Left ventricle myocardium inferior (tissue), 1 donor: ENCODE measurements around the gene GRB10. TPM values are rescaled to one million over a fixed set of nuclear protein-coding genes. Genes with fewer than 3 reads are reported as not detected.

Experiments
- DNase-seq: peaks from one replicate; pipeline ENCODE4 v3.0.0-alpha.2; 2020
- H3K27ac ChIP-seq: fragments of 200-600 bp; replicated peaks from 2 replicates; pipeline ENCODE4 v1.8.0; 2021
- H3K27me3 ChIP-seq: fragments of 200-600 bp; 2 replicates; pipeline ENCODE4 v1.8.0; 2021; ENCODE audit warnings: low read depth
- H3K36me3 ChIP-seq: fragments of 200-600 bp; 2 replicates; pipeline ENCODE4 v1.8.0; 2021
- H3K4me1 ChIP-seq: fragments of 200-600 bp; 2 replicates; pipeline ENCODE4 v1.8.0; 2021
- H3K4me3 ChIP-seq: fragments of 200-600 bp; 2 replicates; pipeline ENCODE4 v1.8.0; 2021; ENCODE audit warnings: mild to moderate bottlenecking, moderate library complexity
- H3K9me3 ChIP-seq: fragments of 200-600 bp; replicated peaks from 2 replicates; pipeline ENCODE4 v1.8.0; 2021
- CTCF ChIP-seq: fragments of 200-600 bp; IDR thresholded peaks from 2 replicates; pipeline ENCODE4 v1.8.0; 2021; ENCODE audit warnings: antibody characterized with exemption, mild to moderate bottlenecking, borderline replicate concordance
- intact Hi-C: fragments of 100-400 bp; cut with micrococcal nuclease; formaldehyde crosslinking; loops from one replicate; pipeline ENCODE4 v1.11.0; 2022
- total RNA-seq: library from RNA; stranded (reverse); fragmentation: NEBNext Ultra II Directional; extraction: Animal tissue kit (Norgen Biotek cat#: 25700); gene quantifications from one replicate; pipeline ENCODE4 v1.2.1, GENCODE V29; 2021
- donor health status: DM: no; HTN: yes; CAD: no; lungs with severe emphysema.

The GRB10 gene
- total RNA-seq, 1 donor from 2014 or later, result 40.6 TPM

- Histone ChIP-seq H3K36me3 (peaks cover 15% of the 10 kb centered on the region), H3K27ac (no peak overlapping the region), H3K4me1 (peaks cover 66% of the 10 kb centered on the region), H3K4me3 (no peak overlapping the region), H3K27me3 (no peaks in the 10 kb centered on the region), H3K9me3 (no peaks in the 10 kb centered on the region)
- intact Hi-C loops, result loop anchor here (10.0 kb wide), 2 partner anchors 59 to 199 kb away; no protein-coding TSS in a partner anchor
- no peak for DNase-seq
- no peak for TF ChIP-seq CTCF
Measured at GRCh38 chr7:50674299-50674698, 108.4 kb downstream of the GRB10 start.

- H3K36me3 ChIP-seq, result peaks cover 15% of the 10 kb centered on the region
- H3K4me3 ChIP-seq, result no peak overlapping the region
- DNase-seq, result no peak
- intact Hi-C loops, result loop anchor here (10.0 kb wide), 2 partner anchors 58 to 198 kb away; no protein-coding TSS in a partner anchor
- TF ChIP-seq CTCF, result no peak
- no peaks in the 10 kb centered on the region for H3K27me3 ChIP-seq
- H3K4me1 ChIP-seq, result peaks cover 66% of the 10 kb centered on the region
- H3K9me3 ChIP-seq, result no peaks in the 10 kb centered on the region
- H3K27ac ChIP-seq, result no peak overlapping the region
Measured at GRCh38 chr7:50673096-50673495, 109.6 kb downstream of the GRB10 start.

- Histone ChIP-seq H3K4me3 (no peak overlapping the region), H3K27ac (peak overlapping the region; percentile 6), H3K36me3 (peaks cover 15% of the 10 kb centered on the region), H3K9me3 (no peaks in the 10 kb centered on the region), H3K4me1 (peaks cover 66% of the 10 kb centered on the region), H3K27me3 (no peaks in the 10 kb centered on the region)
- intact Hi-C loops, result loop anchor here (10.0 kb wide), 2 partner anchors 57 to 197 kb away; no protein-coding TSS in a partner anchor
- no peak for TF ChIP-seq CTCF
- no peak for DNase-seq
Measured at GRCh38 chr7:50672045-50672444, 110.7 kb downstream of the GRB10 start.

GRCh38 chr7:50671386-50671785 is 111.3 kb downstream of the GRB10 start:
- no peak for TF ChIP-seq CTCF
- H3K27ac ChIP-seq, result peak overlapping the region; percentile 6
- no peaks in the 10 kb centered on the region for H3K27me3 ChIP-seq
- H3K9me3 ChIP-seq, result no peaks in the 10 kb centered on the region
- no peak for DNase-seq
- no peak overlapping the region for H3K4me3 ChIP-seq
- H3K4me1 ChIP-seq, result peaks cover 66% of the 10 kb centered on the region
- intact Hi-C loops, result loop anchor here (10.0 kb wide), 2 partner anchors 57 to 197 kb away; no protein-coding TSS in a partner anchor
- H3K36me3 ChIP-seq, result peaks cover 15% of the 10 kb centered on the region

GRCh38 chr7:50669890-50670289 is 112.8 kb downstream of the GRB10 start:
- intact Hi-C loops, result loop anchor here (10.0 kb wide), 2 partner anchors 55 to 195 kb away; no protein-coding TSS in a partner anchor
- no peak for TF ChIP-seq CTCF
- no peaks in the 10 kb centered on the region for H3K27me3 ChIP-seq
- no peak overlapping the region for H3K4me3 ChIP-seq
- no peak for DNase-seq
- H3K27ac ChIP-seq, result peak overlapping the region; percentile 86
- H3K9me3 ChIP-seq, result no peaks in the 10 kb centered on the region
- H3K36me3 ChIP-seq, result peaks cover 15% of the 10 kb centered on the region
- peaks cover 67% of the 10 kb centered on the region for H3K4me1 ChIP-seq
